ENCODE results near the gene PIWIL1. TPM values are rescaled to one million over a fixed set of nuclear protein-coding genes. Genes with fewer than 3 reads are reported as not detected.

PIWIL1 gene
- 0.02 TPM in 1 of 2 replicates, not detected in the other for total RNA-seq (2014; rRNA removed; shearing (Covaris generic))
- not detected in 2 replicates for polyA plus RNA-seq (2014; cell fraction: nucleus; rRNA removed)

DNA sequence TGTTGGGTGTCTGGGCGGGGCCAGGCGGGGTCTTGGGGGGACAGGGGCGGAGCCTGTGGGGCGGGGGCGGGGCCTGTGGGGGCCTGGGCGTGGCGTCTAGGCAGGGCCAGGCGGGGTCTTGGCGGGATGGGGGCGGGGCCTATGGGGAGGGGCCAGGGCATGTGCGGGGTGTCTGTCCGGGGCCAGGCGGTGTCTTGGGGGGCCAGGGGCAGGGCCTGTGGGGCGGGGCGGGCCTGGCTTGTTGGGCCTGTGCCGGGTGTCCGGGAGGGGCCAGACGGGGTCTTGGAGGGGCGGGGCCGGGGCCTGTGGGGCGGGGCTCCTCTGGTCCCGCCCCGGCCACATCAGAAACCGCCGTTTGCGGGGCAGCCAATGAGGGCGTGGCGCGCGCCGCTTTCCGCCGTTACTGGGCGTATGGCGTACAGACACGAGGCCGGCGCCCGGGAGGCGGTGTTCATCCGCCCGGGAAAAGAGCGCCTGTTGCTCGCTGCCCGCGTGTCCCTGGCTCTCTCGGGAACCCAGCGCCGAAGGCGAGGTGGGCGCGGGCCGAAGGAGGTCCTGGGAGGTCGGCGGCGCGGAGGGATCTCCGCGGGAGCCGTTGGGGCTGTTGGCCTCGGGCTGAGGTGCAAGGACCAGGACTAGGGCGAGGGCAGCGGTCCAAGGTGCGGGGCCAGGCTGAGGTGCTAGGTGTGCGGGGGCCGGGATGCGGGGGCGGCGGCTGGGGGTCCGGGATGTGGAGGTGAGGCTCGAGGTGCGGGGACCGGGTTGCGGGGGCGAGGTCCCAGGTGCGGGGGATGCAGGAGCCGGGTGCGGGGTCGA is at the start of gene PIWIL1:
TSS of gene PIWIL1 (plus strand) at position 400 of the 816 bp plus-strand sequence. CDS start 4,705 bp downstream, outside the sequence.
- no peak for DNase-seq (ENCODE audit: extremely low read depth, low read depth)

DNA sequence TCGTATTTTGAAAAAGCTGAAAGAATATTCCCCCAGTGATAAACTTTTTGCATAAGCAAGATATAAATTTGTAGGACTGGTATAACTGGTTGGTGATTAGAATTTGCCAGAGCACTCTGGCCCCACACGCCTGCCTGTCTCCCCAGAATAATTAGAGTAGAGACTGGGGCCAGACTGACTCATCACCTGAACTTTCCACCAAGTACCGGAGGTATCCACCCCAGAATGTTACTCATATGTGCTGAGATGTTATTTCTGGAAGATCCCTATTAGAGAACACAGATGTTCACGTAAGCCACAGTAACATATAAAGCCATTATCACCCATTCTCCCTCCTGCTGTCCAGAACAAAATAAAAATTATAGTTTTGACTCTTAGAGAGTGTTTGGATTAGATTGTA is 49.5 kb upstream of the PIWIL1 start:
- DNase-seq (ENCODE audit: extremely low read depth, low read depth) = no peak

DNA sequence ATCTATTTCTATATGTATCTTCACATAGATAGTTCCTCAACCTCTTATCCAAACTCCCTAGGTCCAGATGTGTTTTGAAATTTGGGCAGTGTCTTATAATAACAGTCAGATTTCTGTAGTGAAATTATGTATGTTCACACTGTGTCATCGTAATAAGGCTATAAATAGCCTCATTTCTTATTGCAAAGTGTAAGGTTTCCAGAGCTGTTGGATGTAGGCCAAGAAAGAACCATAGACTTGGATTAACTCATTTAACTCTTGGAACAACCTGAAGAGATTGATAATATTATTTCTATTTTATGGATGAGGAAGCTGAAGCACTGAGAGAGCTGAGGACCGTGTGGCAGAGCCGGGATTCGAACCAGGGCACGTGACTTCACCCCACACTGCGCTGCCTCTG is 49.0 kb upstream of the PIWIL1 start:
- no peak for DNase-seq (ENCODE audit: extremely low read depth, low read depth)

DNA sequence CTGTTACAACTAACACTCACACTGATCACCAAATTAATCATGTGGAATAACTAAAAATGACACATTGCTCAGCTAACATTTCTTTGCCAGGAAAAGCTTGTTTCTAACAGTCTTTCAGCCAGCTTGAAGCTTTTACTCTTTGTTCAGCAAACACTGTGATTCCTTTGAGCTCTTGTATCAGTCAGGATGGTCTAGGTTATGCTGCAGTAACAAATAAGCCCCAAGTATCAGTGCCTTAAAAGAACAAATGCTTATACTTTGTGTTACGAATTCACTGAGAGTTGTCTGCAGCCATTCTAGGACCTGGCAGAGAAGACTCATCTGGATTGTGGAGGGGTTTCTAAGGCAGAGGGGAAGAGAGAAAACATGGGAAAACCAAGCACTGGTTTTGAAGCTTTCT is 47.6 kb upstream of the PIWIL1 start:
- no peak for DNase-seq (ENCODE audit: extremely low read depth, low read depth)

DNA sequence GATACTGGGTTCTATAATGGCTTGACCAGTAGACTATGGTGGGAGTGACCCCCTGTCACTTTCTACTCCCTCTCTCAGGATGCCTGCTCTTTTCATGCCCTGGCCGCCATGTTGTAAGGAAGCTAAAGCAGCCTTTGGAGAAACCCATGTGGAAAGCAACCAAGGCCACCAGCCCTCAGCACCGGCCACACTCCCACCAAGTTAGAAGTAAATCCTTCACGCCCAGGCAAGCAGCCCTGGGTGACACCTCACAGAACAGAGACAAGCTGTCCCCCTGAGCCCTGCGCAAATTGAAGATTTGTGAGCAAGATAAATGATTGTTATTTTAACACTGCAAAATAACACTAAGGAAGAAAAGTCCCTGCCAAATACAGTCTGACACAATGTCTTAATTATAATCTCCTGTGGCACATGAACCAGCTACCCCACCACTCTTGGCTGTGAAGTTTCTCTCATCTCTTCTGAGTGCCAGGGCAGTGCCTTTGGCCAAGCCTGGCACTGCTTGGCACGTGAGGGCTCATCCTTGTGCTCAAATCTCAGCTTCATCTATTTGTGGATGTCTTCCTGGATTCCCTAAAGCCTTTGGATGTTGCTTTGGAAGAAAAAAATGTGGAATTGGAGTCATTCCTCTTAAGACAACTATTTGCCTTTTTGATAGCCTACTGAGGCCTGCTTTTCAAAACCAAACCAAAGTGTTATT is 39.2 kb upstream of the PIWIL1 start:
- DNase-seq (ENCODE audit: extremely low read depth, low read depth) = no peak

DNA sequence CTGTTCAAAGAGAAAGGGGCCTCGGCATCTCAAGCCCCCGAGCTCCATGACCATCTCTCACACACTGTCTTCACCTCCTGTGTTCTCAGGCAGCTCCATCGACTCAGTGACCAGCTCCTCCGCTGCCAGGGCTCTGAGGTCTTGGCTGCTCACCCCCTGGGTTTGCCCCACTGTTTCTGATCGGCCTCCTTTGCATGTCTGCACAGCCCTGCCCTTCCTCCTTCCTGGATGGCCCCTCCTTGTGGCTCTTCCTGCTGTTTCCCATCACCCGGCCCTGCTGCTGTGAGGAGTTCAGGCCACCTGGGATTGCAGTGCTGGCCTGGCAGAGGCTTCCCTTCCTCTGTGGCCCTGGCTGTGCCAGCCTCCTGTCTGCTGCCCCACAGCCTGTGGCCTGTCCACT is 38.1 kb upstream of the PIWIL1 start:
- no peak for DNase-seq (ENCODE audit: extremely low read depth, low read depth)

DNA sequence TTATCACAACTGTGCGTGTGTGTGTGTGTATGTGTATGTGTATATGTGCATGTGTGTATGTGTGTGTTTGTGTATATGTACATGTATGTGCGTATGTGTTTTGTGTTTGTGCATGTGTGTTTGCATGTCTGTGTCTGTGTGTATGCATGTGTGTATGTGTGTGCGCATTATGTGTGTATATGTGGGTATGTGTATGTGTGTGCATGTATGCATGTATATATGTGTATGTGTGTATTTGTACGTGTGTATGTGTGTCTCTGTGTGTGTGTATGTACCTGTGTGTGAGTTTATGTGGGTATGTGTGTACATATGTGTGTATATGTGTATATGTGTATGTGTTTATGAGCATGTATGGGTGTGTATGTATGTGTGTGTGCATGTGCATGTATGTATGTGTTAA is 37.6 kb upstream of the PIWIL1 start:
- DNase-seq (ENCODE audit: extremely low read depth, low read depth) = no peak

DNA sequence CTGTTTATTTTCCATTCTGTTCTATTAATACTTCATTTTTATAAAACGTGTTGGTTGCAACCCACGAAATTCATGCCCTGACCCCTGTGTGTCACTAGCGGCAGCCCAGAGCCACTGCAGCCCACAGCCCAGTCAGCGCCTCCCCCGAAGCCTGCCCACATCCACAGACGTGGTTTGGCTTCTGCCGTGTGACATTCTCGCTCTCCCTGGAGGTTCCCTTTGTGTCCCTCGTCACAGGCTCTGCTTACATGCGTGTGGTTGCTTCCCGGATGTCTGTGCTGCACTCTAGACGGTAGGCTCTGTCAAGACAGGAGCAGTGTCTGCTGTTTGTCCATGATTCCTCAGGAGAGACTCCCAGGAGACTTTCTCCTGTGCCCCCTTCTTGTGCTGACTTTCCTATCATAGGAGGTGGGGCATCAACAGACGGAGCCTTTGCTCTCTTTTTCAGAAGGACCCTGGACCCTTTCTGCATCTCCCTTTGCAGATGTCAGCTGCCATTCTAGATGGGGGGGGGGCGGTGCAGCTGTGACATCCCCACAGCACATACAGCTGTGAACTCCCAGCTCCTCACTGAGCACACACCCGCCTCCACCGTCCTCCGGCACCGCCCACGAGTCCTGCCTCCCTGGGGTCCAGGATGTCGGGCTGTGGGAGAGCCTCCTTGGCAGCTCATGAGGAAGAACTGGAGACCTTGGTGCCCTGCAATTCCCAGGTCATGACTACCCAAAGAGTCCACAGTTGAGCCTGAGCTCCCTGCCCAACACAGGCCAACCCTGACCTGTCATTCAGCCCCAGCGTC is 36.8 kb upstream of the PIWIL1 start:
- DNase-seq (ENCODE audit: extremely low read depth, low read depth) = no peak

DNA sequence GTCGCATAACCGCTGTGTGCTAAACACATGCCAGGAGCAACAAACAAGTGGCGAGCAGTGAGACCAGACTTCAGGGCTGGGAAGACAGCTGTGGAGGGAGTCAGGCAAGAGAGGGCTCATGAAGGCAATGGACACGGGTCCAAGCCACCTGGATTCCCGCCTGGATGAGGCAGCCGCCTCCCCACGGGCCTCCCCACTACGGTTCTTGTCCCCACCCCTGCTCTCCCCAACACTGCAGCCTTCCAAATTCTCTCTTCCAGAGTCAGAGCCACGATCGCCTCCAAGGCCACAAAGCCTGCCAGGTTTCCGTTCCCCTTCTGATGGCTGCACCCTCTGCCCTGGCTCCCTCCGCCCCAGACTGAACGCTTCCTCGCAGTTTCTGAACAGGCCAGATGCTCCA is 36.1 kb upstream of the PIWIL1 start:
- no peak for DNase-seq (ENCODE audit: extremely low read depth, low read depth)

DNA sequence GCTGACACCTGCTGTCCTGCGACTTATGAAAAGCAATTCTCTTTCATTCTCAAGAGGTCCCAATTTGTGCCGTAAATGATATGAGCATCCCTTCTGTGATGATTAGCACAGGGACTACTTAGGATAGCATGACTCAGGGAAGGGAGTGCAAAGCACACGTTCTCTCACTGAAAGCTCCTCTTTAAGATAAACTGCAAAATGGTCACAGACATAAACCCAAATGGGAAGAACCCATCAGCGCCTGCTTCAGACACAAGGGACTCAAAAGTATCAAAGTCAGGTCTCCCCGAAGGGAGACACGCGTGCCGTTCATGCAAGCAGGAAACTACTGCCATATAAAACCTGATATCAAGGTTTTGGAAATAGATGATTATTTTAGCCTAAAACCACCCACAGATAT is 33.9 kb upstream of the PIWIL1 start:
- DNase-seq (ENCODE audit: extremely low read depth, low read depth) = no peak

DNA sequence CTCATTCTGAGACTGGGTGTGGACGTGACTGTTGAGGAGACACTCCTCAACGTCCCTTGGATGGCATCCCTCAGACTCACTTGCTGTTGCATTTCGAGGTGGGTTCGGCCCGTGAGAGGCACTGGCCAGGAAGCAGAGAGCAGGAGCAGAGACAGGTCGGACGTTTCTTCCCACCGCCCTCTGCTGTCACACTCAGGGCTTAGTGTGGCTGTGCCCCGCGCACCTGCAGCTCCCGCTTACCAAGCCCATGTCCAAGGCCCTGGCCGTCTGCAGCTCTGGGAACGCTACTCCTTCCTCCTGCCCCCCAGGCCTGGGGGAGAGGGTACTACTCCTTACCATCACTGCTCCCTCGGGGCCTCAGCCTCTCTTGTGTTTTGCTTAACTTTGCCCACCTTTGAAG is 29.8 kb upstream of the PIWIL1 start:
- no peak for DNase-seq (ENCODE audit: extremely low read depth, low read depth)

DNA sequence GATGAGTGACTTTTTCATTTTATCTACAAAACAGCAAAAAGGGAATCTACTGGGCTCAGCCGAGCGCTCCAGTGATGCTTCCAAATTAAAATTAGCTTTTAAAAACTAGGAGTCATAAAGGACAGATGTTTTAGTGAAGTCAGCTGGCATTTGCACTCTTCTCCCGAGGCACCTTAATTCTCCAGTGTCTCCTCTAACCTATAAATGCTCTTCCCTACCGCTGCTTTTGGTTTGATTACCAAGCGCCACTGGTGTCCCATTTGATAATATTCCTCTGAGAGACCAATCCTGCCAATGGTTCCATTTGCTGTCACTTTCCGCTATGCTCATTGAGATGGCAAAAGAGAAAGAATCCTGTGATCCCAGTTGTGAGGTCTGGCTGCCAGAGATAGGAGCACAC is 29.3 kb upstream of the PIWIL1 start:
- no peak for DNase-seq (ENCODE audit: extremely low read depth, low read depth)

DNA sequence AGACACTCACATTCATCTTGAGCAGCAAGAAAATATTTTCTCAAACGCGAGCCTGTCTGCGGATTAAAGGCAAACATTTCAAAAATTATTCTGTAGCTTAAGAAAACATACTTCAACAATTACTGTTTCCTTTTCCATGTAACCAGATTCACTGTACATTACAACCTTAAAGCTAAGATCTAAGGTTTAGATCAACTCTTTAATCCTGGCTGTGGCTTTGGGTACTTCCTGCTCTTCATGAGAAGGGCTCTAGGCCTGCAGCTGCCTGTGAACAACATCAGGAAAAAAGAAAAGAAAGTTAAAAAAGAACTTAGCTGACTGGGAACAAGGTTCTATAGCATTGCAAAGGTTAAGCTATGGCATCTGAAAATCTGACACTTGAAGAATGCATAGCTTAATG is 21.4 kb upstream of the PIWIL1 start:
- no peak for DNase-seq (ENCODE audit: extremely low read depth, low read depth)

DNA sequence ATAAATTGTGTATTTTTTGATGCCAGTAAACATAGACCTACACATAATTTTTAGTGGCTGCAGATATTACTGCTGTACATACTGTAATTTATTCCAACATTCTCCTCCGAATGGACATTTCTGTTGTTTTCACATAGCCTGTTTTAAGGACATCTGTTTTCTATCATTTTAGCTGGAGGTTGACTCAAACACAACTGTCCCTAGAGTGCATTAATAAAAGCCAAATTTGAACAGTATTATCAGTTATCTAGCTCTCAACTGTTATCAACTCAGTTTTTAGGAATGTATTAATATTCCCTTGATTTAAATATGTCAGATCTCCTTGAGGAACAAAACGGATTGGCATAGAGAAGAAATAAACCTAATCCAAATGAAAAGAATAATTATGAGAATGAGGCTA is 17.2 kb upstream of the PIWIL1 start:
- no peak for DNase-seq (ENCODE audit: extremely low read depth, low read depth)

DNA sequence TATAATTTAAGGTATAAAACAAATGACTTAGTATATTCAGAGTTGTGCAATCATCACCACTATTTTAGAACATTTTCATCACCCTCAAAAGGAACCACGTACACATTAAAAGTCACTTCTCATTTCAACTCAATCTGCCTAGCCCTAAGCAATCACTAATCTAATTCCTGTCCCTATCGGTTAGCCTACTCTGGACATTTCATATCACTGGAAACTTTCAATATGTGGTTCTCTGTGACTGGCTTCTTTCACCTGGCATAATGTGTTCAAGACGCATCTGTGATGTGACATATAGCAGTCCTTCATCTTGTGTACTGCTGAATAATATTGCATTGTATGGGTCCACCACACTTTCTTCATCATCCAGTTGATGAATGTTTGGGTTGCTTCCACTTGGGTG is 15.4 kb upstream of the PIWIL1 start:
- DNase-seq (ENCODE audit: extremely low read depth, low read depth) = no peak

DNA sequence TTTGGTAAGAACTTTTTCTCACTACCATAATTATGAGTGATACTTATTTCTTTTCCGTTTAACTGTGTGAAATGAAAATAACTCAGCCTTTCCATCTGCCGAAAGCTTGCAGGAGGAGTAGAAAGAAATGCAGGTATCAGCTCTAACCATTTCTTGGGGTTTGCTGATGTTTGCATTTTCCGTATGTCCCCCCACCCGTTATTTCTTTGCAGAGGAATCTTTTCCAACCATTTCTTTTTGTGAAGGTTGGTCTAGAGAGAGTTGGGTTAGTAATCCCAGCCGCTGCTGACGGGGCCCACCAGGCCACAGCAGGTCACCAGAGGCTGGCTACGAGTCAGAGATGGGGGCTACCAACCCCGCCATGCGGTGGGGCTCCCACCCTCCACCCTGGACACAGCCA is 7.0 kb upstream of the PIWIL1 start:
- DNase-seq (ENCODE audit: extremely low read depth, low read depth) = no peak

DNA sequence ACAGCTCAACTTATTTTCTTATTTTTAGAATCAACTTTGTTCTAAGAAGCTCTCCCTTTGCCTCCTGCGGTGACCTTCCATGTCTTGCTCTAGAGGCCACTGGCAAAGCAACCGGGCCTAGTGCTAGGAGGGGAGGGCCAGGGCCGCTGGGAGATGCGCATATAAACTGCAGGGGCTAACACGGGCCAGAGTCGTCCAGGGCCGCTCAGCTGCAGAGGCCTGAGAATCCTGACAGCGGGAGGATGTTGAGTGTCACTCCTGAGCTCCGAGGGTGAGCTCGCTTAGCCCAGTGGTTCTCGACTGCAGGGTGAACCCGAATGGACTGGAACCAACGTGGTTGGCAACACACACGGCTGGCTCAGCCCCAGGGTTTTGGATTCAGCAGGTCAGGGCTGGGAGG is 6.5 kb upstream of the PIWIL1 start:
- no peak for DNase-seq (ENCODE audit: extremely low read depth, low read depth)

DNA sequence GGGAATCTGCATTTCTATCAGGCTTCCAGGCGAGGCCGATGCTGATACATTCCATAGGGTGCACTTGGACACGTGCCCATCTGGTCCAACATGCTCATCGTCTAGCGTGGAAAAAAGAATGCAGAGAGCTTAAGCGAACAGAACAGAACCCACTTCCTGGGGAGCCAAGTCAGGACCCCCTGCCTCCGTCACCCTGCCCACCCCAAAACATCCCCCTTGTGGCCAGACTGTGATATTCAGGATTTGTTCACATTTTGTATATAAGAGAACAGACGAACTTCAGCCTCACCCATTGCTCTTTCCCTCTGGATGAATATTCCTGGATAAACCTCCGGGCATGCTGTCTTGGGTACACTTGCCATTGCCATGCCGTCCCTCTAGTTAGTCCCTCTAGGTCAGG is 4.3 kb upstream of the PIWIL1 start:
- no peak for DNase-seq (ENCODE audit: extremely low read depth, low read depth)

DNA sequence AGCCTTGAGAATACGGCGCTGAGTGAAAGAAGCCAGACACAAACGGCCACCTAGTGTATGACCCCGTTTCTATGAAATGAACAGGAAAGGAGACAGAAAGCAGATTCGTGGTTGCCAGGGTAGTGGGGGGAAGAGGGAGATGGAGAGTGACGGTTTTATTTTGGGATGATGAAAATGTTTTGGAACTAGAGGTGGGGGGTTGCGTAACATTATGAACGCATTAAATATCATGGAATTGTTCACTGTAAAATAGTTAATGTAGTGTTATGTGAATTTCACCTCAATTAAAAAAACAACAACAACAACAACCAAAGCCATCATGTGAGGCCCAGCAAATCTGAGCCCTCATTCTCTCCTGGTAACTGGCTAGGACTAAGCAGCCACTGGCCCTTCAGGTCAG is 3.3 kb upstream of the PIWIL1 start:
- no peak for DNase-seq (ENCODE audit: extremely low read depth, low read depth)

DNA sequence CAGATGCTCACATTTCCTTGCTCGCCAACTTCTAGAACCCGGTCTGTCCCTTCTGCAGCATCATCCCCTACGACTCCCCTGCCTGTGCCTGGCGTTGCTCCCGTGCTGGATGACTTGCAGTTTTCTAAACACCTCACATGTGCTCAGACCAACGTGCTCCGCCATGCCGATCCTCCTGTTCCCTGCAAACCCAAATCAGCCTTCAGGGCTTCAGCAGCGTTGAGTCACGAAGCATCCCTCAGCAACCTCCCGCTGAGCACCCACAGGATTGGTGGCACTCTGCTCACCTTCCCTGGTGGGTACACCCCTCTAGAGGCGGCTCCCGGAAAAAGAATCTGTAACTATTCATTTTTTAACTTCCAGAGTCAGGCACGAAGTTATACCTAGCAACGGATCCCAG is 2.8 kb upstream of the PIWIL1 start:
- no peak for DNase-seq (ENCODE audit: extremely low read depth, low read depth)

All from NCI-H460 (cell line).